NCI-H2196 (cell line): ENCODE results near the gene BMP2.

ENCODE experiments used
- DNase-seq: peaks from one replicate; lab custom pipeline; 2025; ENCODE audit not compliant: unreplicated experiment; lab: John Stamatoyannopoulos, UW

BMP2 gene

DNA sequence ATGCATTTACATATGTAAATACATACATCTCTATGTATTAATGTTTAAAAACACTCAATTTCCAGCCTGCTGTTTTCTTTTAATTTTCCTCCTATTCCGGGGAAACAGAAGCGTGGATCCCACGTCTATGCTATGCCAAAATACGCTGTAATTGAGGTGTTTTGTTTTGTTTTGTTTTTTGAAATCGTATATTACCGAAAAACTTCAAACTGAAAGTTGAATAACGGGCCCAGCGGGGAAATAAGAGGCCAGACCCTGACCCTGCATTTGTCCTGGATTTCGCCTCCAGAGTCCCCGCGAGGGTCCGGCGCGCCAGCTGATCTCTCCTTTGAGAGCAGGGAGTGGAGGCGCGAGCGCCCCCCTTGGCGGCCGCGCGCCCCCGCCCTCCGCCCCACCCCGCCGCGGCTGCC, 355 bp upstream of the BMP2 start:
- no peak for DNase-seq

DNA sequence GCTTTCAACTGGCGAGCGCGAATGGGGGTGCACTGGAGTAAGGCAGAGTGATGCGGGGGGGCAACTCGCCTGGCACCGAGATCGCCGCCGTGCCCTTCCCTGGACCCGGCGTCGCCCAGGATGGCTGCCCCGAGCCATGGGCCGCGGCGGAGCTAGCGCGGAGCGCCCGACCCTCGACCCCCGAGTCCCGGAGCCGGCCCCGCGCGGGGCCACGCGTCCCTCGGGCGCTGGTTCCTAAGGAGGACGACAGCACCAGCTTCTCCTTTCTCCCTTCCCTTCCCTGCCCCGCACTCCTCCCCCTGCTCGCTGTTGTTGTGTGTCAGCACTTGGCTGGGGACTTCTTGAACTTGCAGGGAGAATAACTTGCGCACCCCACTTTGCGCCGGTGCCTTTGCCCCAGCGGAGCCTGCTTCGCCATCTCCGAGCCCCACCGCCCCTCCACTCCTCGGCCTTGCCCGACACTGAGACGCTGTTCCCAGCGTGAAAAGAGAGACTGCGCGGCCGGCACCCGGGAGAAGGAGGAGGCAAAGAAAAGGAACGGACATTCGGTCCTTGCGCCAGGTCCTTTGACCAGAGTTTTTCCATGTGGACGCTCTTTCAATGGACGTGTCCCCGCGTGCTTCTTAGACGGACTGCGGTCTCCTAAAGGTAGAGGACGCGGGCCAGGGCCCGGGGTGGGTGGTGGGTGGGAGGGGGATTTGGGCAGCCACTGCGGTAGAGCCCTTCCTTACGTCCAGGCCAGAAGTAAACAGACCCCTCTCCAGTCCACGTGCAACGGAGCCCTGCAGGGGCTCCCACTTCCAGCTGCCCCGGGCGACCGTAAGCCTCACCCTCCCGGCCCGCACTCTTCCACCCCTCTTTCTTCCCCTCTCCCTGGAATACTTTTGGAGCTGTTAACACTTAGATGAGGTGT, 998 bp downstream of the BMP2 start:
- peak; percentile 14 for DNase-seq

DNA sequence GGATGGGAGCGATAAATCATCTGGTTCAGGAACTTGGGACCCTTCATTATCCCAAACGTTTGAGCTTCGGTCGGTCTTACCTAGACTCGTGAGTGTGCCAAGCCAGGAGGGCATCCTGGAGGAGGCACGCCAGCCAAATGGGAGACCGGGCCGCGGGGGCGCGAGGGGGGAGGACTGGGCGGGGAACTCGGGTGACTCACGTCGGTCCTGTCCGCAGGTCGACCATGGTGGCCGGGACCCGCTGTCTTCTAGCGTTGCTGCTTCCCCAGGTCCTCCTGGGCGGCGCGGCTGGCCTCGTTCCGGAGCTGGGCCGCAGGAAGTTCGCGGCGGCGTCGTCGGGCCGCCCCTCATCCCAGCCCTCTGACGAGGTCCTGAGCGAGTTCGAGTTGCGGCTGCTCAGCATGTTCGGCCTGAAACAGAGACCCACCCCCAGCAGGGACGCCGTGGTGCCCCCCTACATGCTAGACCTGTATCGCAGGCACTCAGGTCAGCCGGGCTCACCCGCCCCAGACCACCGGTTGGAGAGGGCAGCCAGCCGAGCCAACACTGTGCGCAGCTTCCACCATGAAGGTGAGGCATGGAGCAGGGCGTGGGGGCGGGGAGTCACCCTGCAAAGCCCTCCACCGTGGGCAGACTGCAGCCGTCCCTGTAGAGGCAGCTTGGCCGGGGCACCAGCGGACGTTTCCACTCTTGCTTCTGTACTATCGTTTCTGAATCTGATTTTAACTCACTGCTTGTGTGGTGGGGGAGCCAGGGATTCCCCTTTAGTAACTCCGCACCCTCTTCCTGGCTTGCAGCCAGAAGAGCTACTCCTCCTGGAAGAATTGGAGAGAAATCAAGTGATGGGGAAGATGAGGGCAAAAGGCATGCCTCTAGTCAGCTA, 2.7 kb downstream of the BMP2 start:
- DNase-seq, result no peak

DNA sequence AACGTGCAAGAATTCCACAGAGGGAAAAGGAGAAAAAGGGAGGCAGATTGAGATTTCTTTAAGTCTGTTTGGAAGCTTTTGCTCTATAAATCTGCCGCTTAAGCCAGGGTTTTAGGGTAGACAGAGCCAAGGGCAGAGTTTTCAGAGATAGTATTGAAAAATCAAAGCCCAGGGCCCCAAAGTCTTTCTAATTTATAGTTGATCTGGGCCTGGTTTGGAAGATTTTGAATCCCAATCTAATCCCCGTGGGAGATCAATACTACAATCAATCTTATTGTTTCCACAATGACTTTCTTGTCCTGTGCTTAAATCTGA, 3.3 kb downstream of the BMP2 start:
- no peak for DNase-seq

DNA sequence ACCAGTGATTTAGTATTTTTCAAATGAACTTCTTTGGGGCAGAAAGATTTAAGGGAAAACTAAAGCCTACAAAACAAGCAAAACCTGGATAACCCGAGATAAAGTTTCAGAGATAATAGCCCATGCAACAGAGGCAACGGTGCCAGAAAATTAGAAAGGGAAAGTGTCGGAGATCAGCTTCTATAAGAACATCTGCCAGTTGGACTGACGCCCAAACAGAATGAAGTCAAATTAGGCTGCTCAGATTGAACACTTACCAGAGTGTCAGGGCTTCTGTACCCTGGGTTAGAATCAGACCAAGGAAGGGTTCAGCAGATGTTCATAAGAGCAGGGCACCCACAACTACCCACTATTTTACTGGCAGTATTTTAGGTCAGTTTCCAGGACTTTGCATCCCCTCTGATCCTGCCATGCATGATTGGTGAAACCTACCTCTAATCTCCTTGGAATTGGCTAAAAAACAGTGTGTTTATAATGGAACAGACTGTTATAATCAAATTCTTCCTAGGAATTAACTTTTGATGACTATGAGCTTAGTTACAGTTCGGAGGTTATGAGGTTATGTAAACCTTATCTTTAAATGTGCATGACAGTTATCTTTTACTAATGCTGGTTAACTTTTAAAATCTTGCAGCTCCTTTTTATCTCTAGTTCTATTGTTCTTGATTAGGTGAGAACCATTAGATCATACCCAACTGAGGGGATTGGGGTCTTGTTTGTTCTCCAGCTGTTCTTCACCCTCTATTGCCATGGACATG, 13.1 kb downstream of the BMP2 start:
- peak; percentile 63 for DNase-seq

DNA sequence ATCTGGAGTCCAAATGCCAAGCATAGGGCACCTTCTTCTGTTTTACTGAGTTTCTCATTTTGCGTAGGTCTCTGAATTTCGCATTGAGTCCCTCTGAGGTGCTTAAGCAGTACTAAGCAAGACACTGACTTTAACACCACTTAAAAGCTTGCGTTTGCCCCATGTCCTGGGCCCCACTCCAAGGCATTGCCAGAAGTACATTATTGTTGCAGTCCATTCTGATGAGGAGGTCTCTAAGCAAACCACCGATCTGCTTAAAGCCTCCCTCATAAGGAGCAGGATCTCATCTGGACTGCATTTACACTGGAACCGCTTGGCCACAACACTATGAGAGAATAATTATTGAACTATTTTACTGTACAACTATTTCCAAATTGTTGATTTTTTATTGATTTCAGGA, 16.3 kb downstream of the BMP2 start:
- no peak for DNase-seq

DNA sequence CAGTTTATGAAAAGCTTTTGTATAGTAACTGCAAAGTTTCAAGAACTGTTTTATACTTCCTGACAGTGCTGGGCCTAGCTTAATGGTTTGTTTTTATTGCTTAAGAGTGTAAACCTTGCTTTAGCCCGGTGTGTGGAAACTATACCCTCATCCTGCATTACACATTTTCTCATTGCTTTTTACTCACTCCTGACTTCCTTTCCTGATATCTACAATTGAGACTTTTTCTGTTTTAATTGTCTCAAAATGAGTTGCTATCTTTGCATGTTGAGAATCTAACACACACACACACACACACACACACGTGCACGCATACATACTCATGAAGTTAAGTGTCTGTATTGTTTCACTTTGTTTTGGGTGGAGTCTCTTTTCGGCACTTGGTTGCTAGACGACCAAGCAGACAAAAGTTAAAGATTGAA, 16.7 kb downstream of the BMP2 start:
- no peak for DNase-seq

DNA sequence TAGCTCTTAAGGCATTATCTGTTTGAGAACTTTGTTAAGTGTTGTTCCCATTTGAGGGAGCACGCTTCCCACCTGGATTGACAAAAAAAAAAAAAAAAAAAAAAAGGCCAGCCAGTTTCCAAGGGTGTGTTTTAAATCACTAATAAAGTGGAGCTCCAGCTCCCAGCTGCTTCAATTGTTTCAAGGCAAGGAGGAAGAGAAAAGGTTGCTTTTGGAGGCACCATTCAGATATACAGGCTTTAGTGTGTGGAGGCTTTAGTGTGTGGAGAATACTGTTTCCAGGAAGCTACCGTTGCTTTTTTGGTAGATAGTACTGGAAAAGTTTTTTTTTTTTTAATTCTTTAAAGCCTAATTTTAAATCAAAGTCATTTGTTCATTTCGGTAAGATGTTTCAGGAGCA, 17.3 kb downstream of the BMP2 start:
- DNase-seq, result no peak

DNA sequence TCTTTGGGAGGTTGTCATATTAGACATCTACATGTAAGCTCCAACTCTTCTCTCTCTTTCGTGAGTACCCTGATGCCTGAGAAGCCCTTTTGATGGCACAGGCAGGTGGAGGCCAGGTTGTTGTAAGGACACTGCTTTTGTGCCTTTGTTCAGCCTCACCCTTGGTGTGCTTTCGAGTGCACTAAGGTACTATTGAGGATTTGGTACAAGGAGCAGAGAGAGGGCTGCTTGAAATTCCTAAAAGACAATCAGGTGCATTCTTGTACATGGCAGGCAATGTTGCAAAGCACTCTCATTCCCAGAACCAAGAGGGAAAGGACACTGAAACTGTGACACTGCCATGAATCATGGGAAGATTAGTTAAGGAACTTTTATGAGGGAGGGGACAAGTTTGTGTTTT, 19.1 kb downstream of the BMP2 start:
- DNase-seq, result no peak

DNA sequence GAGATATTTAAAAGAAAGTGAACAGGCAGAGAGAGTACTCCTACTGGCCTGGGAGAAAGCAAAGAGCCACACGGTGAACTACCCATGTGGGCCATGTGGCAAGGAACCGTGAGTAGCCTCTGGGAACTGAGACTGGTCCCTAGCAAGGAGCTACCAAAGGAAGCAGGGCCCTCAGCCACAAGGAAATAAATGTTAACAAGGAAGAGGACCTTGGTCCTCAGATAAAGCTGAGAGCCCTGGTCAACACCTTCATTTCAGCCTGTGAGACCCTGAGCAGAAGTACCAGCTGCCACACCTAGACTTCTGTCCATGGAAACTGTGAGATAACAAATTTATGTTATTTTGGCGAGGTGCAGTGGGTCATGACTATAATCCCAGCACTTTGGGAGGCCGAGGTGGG, 25.3 kb downstream of the BMP2 start:
- DNase-seq, result no peak

DNA sequence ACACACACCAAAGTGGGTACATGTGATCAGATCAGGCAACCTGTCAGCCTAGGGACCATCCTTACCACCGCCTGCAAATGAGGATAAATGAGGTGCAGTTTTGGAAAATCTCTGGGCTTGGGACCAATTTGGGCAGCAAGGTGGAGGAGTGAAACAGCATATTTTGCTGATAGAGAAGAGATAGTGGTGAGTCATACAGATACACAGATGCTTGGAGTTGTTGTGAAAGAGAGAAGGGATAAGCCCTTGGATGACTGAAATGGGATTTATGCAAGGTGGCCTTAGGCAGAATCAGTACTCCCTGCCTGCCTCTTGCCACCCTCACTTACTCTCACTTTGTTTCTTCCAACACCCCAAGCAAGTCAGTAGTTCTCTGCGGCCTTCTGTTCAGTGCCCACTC, 34.7 kb downstream of the BMP2 start:
- no peak for DNase-seq

DNA sequence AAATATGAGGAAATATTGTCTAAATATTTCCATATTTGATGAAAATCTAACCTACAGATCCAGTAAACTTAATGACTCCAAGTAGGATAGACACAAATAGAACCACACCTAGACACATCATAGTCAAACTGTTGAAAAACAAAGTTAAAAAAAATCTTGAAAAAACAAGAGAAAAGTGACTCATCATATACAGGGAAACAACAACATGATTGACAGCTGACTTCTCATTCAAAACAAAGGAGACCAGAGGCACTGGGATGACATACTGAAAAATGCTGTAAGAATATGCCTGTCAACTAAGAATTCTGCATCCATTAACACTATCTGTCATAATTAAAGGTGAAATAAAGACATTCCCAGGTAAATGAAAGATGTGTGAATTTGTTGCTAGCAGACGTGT, 38.8 kb downstream of the BMP2 start:
- no peak for DNase-seq

DNA sequence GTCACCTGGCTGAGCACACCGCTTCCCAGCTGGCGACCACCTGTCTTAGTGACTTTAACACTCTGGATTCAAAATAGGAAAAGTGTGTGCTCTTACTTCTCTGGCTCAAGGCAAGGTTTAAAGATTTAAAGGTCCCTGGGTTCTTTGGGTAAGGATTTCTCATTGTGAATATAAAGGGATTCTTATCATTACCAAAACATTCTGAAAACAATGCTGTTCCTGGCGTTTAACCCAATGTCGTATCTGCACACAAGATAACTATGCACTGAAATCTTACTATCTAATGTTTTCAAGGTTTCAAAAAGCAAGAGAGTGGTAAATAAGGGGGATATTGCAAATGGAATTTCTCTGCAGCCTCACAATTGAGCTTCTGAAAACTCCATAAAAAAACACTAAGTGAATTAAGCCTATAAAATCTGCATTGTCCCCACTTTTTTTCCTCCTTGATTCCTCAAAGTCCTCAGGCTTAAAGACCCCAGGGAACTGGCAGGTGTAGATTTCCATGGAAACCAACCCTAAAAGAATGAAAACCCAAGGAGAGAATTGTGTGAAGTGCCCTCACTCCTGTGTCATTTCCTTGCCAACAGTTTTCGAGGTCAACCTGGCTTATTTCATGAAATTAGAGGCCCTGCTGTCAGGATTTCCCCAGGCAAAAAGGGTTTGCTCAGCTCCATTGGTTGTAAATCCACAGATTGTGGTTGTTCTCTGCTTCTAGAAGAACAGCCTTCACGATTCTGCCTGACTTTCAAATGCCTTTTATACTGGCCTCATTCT, 44.0 kb downstream of the BMP2 start:
- DNase-seq, result no peak

DNA sequence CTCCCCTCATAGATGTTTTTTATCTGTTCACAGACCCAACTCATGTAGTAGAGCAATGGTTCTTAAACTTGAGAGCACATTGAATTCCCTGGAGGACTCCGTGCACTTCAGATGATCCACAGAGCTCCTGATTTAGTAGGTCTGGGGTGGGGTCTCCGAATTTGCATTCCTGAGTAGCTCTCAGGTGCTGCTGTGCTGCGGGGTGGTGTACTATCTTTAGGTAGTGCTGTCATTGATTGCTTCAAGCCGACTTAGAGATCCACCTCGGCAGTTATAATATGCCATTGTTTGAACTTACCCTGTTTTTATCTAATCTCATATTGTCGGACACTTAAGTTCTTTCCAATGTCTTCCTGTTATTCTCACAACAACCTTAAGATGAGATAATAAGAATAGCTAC, 45.0 kb downstream of the BMP2 start:
- DNase-seq, result no peak

DNA sequence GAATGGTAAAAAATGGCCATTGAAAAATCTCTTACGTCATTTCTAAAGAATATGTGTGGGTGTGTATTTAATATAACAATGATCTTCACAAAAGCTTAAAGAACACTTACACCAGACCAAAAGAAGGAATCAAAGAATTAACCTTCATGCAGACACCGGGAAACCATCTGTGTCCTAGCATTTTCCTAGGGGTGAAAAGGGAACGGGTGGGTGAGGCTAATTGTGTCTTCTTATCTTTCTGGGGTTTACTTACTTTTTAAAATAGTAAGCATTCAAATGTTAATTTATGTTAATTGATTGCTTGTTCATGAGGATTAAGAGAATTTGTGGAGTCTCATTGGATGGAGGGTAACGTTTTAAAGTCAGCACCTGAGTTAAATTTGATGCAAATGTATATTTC, 47.5 kb downstream of the BMP2 start:
- DNase-seq, result no peak

DNA sequence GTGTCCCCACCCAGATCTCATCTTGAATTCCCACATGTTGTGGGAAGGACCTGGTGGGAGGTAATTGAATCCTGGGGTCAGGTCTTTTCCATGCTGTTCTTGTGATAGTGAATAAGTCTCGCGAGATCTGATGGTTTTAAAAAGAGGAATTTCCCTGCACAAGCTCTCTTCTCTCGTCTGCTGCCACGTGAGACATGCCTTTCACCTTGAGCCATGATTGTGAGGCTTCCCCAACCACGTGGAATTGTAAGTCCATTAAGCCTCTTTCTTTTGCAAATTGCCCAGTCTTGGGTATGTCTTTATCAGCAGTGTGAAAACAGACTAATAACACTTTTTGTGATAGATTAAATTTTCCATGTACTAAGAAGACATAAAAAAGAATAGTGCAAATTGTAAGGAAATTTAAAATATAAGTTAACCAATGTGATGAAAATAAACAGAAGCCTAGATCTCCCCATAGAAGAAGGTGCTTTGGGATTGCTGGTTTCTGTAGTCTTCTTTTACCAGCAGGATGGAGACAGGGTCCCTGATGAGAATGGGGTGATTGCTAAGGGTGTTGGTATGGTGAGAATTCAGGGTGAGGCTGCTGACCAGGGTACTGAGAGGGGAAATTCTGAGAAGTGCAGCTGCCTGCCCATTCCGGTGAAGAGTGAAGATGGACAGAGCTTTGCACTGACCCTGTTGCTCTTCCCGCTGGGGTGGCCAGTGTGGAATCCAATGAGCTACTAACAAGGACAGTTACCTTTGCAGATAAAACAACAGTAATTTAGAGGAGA, 50.7 kb downstream of the BMP2 start:
- DNase-seq, result no peak

DNA sequence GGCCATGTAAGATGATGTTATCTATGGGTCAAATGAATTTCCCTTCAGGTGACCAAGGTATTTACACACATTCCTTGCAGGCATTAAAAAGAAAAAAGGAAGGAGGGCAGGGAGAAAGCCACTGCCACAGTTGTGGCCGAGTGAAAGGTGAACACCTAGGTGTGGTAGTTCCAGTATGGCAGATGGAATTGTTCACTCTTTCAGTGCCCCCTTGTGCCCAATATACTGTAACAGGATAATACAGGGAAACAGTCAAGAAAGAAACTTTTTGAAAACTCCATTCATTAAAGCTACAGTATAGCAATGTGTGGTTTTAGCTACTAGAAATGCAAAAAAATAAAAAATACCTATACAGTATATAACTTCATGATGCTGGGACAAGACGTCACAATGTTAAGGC, 52.1 kb downstream of the BMP2 start:
- DNase-seq, result no peak

DNA sequence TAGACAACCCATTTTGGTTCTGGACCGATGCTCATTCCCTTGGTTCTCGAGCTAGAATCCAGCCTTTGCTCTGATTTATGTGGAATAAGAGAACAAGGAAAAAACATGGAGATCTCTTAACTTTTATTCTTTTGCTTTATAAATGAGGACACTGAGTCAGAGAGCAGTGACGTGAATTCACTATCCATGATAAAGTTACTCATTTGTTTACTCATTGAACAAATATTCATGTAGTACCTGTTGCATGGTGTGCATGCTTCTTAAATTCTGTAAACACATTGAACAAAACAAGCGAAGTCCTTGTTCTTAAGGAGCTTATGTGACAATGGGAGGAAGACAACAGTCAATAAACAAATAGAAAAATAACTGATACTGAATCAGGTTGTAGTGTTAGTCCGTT, 56.9 kb downstream of the BMP2 start:
- DNase-seq, result no peak

DNA sequence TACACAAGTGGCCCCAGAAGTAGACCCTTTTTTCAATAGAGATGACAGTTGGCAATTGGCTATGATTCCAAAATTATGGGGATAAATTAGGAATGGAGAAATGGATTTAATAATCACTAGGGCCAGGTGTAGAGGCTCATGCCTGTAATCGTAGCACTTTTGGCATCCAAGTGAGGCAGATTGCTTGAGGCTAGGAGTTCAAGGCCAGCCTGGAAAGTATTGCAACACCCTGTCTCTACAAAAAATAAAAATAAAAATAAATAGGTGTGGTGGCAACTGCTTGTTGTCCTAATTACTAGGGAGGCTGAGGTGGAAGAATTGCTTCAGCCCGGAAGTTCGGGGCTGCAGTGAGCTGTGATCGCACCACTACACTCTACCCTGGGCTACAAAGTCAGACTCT, 60.0 kb downstream of the BMP2 start:
- DNase-seq, result no peak

DNA sequence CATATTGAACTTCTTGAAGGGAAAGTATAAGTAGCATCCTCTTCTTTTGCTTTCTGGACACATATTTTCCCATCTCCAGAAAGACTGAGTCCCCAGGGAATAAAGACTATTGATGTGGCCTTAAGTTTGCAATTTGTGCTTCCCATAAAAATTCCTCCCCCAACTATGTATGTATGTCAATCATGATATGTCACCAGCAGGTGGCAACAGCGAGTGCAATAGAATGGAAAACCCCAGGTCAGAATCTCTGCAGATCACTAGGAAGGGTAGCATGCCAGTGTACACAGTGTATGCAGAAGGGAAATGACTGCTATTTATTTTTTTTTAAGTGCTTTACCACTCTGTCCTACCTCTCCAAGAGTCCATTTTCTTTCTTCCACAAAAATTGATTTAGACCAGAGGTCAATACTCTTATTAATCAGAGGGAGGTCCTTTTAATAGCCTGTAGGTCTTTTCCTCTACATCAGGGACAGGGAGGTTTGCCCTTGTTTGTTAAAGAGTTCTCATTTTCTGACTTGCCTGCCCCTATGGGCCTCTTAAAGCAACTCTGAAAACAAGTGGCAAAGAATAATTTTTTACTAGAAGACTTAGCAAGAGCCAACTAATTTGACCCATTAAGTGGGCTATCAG, 61.4 kb downstream of the BMP2 start:
- DNase-seq, result peak; percentile 79
